HG03469 (cell line): ENCODE measurements around the gene ALG3.

ENCODE experiments used
- ATAC-seq: cut with Tn5 transposase; IDR thresholded peaks from one replicate; pipeline ENCODE4 v1.9.1; 2021; ENCODE audit warnings: mild to moderate bottlenecking, moderate library complexity, moderate number of reproducible peaks; ENCODE audit not compliant: unreplicated experiment

The ALG3 gene

GRCh38 chr3:184236033-184236410, 12.7 kb downstream of the ALG3 start:
- ATAC-seq: no peak

- no peak for ATAC-seq
These were observed 13.3 kb downstream of the ALG3 start for GRCh38 chr3:184235381-184236032.

- ATAC-seq: no peak
These were observed 13.9 kb downstream of the ALG3 start for GRCh38 chr3:184234671-184235380.

- ATAC-seq: no peak
These were observed 14.5 kb downstream of the ALG3 start for GRCh38 chr3:184234224-184234623.

GRCh38 chr3:184233127-184233843, 15.5 kb downstream of the ALG3 start:
- ATAC-seq: no peak

GRCh38 chr3:184231671-184232070, 17.1 kb downstream of the ALG3 start:
- no peak for ATAC-seq

GRCh38 chr3:184230603-184231528, 17.9 kb downstream of the ALG3 start:
- no peak for ATAC-seq

GRCh38 chr3:184230081-184230602, 18.6 kb downstream of the ALG3 start:
- ATAC-seq: no peak

- ATAC-seq: peak; percentile 62
These were observed 19.2 kb downstream of the ALG3 start, which contains the start of gene VWA5B2 for GRCh38 chr3:184229394-184230080. VWA5B2 (plus strand) TSS chr3:184229585; CDS start chr3:184230529, 944 bp downstream.

GRCh38 chr3:184228376-184229137, 20.2 kb downstream of the ALG3 start:
- no peak for ATAC-seq

- ATAC-seq: no peak
These were observed 21.3 kb downstream of the ALG3 start for GRCh38 chr3:184227481-184227935.

- no peak for ATAC-seq
These were observed 24.8 kb downstream of the ALG3 start for GRCh38 chr3:184223946-184224345.

GRCh38 chr3:184222521-184222920, 26.2 kb downstream of the ALG3 start:
- no peak for ATAC-seq

- no peak for ATAC-seq
These were observed 29.9 kb downstream of the ALG3 start for GRCh38 chr3:184218814-184219213.

GRCh38 chr3:184211718-184212117, 37.0 kb downstream of the ALG3 start:
- no peak for ATAC-seq

- no peak for ATAC-seq
These were observed 37.5 kb downstream of the ALG3 start for GRCh38 chr3:184211297-184211696.

- no peak for ATAC-seq
These were observed 39.4 kb downstream of the ALG3 start for GRCh38 chr3:184209146-184209923.

GRCh38 chr3:184203526-184203925, 45.2 kb downstream of the ALG3 start:
- ATAC-seq: no peak
